Hair follicle dermal papilla cell (primary cell): ENCODE data around the gene SRSF9. TPM values are rescaled to one million over a fixed set of nuclear protein-coding genes. Genes with fewer than 3 reads are reported as not detected.

Source experiments
- small RNA-seq: library from RNA; depleted of rRNA; stranded (forward); fragments of <200 nt; gene quantifications from one replicate; pipeline ENCODE3, GENCODE V24; 2012
- total RNA-seq: library from RNA; depleted of rRNA; stranded (reverse); fragments of >200 nt; gene quantifications from 2 replicates; pipeline ENCODE4 v1.2.3, GENCODE V29; 2012

SRSF9 gene
- 82.2 and 87.6 TPM in 2 replicates for total RNA-seq

GRCh38 chr12:120469450-120470149 is at the start of gene SRSF9:
SRSF9 (minus strand) TSS chr12:120469748; CDS start chr12:120469609, 139 bp downstream.

GRCh38 chr12:120495731-120496412 is 26.3 kb upstream of the SRSF9 start, which contains the start of gene DYNLL1:
DYNLL1 (plus strand) TSS chr12:120496113; CDS start chr12:120496422, 309 bp downstream.

GRCh38 chr12:120445911-120446843 is 23.4 kb downstream of the SRSF9 start, which contains the start of the genes GATC and TRIAP1:
GATC (plus strand) TSS chr12:120446444; CDS start chr12:120446481, 37 bp downstream.
TRIAP1 (minus strand) TSS chr12:120446384; CDS start chr12:120446372, 12 bp downstream.

GRCh38 chr12:120437735-120438494 is 31.6 kb downstream of the SRSF9 start, which contains the start of gene COX6A1:
COX6A1 (plus strand) TSS chr12:120438113; CDS start chr12:120438127, 14 bp downstream.

Small RNA genes within 50 kb of the gene (small RNA-seq; reads per million reads assigned to genes)
- not detected for gene RF00019

Other genes with a start within 250 kb of the SRSF9 start
- 55.5 and 70.7 TPM in 2 replicates for gene PXN, start 204.0 kb downstream of the SRSF9 start, total RNA-seq
- gene RNU4-2, start 177.8 kb downstream of the SRSF9 start, total RNA-seq: under 0.01 TPM in 2 replicates
- under 0.01 TPM in 2 replicates for gene RNU4-1, start 176.5 kb downstream of the SRSF9 start, total RNA-seq
- gene SIRT4, start 167.4 kb downstream of the SRSF9 start, total RNA-seq: 0.65 and 0.85 TPM in 2 replicates
- not detected in 2 replicates for gene PLA2G1B, start 142.0 kb downstream of the SRSF9 start, total RNA-seq
- not detected in 2 replicates for gene MSI1, start 100.6 kb downstream of the SRSF9 start, total RNA-seq
- 144 and 258 TPM in 2 replicates for gene COX6A1, start 31.6 kb downstream of the SRSF9 start, total RNA-seq
- gene TRIAP1, start 23.4 kb downstream of the SRSF9 start, total RNA-seq: 13.5 and 20.2 TPM in 2 replicates
- gene GATC, start 23.3 kb downstream of the SRSF9 start, total RNA-seq: 15.3 and 20.0 TPM in 2 replicates
- 146 and 173 TPM in 2 replicates for gene DYNLL1, start 26.4 kb upstream of the SRSF9 start, total RNA-seq
- 23.7 and 24.3 TPM in 2 replicates for gene COQ5, start 59.4 kb upstream of the SRSF9 start, total RNA-seq
- gene RNF10, start 64.6 kb upstream of the SRSF9 start, total RNA-seq: 98.4 and 117 TPM in 2 replicates
- 11.5 and 18.5 TPM in 2 replicates for gene POP5, start 111.7 kb upstream of the SRSF9 start, total RNA-seq
- gene CABP1, start 170.9 kb upstream of the SRSF9 start, total RNA-seq: 0.24 and 0.32 TPM in 2 replicates
- gene MLEC, start 217.4 kb upstream of the SRSF9 start, total RNA-seq: 113 and 120 TPM in 2 replicates
- 20.3 and 24.8 TPM in 2 replicates for gene UNC119B, start 240.7 kb upstream of the SRSF9 start, total RNA-seq